GM12878 (cell line): ENCODE data around the gene TBC1D30.

ENCODE experiments used
- CHD2 ChIP-seq: IDR thresholded peaks from 2 replicates; pipeline ENCODE4 v1.6.1; 2011; ENCODE audit warnings: low read depth, low read length, improper control_type of control experiment, borderline replicate concordance
- POLR2A ChIP-seq: IDR thresholded peaks from 2 replicates; pipeline ENCODE4 v1.6.1; 2011; ENCODE audit warnings: low read depth, mild to moderate bottlenecking, low read length

DNA sequence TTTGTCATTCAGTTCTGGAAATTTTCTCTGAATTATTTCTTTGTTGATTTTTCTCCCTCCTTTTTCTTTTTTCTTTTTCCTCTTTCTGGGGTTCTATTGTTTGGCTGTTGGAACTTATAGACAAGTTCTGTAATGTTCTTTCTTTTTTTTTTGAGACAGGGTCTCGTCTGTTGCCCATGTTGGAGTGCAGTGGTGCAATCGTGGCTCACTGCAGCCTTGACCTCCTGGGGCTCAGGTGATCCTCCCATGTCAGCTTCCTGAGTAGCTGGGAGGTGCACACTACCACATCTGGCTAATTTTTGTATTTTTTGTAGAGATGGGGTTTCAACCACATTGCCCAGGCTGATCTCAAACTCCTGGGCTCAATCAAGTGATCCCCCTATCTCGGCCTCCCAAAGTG lies 30.1 kb upstream of the TBC1D30 start:
- TF ChIP-seq POLR2A (no peak), CHD2 (no peak)
